ENCODE data around the gene PARVA. TPM values are rescaled to one million over a fixed set of nuclear protein-coding genes. Genes with fewer than 3 reads are reported as not detected.

PARVA gene
- total and polyA plus RNA-seq, 9 of the 15 experiments (the other 6 are each of a cell fraction or from before 2014, with no cell fraction given): 0.11 TPM; not detected in 8

DNA sequence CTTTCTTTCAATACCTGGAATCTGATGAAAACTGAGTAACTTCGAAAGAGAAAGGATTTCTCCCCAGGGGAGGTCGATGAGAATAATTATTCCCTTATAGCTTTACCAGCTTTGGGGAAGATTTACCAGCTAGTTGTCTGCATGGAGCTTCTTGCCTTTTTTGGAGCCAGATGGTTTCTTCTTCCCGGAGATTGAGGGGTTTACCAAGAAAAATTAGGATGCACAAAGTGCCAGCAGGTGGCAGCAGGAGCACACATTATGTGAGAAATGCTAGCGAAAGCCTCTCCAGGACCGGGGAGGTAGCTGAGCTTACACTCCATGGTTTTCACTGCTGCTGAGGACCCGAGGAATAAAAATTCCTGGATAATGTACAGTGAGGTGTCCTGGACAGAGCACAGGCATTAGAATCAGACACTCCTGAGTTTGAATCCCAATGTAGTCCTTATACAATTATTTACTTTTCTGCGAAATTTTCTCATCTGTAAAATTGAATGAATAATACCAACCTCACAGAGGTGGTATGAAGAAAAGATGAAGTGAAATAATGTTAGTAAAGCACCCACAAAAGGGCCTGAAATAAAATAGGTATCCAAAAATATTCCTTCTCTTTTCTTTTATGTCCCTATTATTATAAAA lies 46.0 kb upstream of the PARVA start:
- Histone ChIP-seq H3K4me2 (ENCODE audit: insufficient read depth, low read length) (no peak overlapping the region), H3K4me1 (replicated peaks in 1 of 2; ENCODE audit: control insufficient read depth in 2 of 2, insufficient read depth in 2 of 2, low read length in 2 of 2) (no peaks in the 10 kb centered on the region; a peak in 1 of 5 replicates), H3K27ac (ENCODE audit: extremely low read depth, low read depth, low read length) (no peak overlapping the region), H3K9me1 (ENCODE audit: control insufficient read depth, insufficient read depth, low read length) (no peaks in the 10 kb centered on the region), H3K79me2 (ENCODE audit: control insufficient read depth, insufficient read depth, low read length) (no peaks in the 10 kb centered on the region), H3K4me3 (no peak overlapping the region), H2AFZ (ENCODE audit: low read depth, low read length) (no peak overlapping the region), H4K20me1 (replicated peaks; ENCODE audit: control insufficient read depth, insufficient read depth, low read length) (0 out of 2 replicates have a peak, but pooled peaks cover 3% of the 10 kb centered on the region), H3K9me3 (replicated peaks; ENCODE audit: control insufficient read depth, insufficient read depth, low read depth, low read length) (no peaks in the 10 kb centered on the region), H3K27me3 (ENCODE audit: control insufficient read depth in 2 of 2, insufficient read depth in 2 of 2, low read length in 2 of 2) (no peaks in the 10 kb centered on the region; a peak in 1 of 5 replicates), H3K36me3 (ENCODE audit: control insufficient read depth, insufficient read depth, low read length) (no peaks in the 10 kb centered on the region), H3K9ac (ENCODE audit: insufficient read depth in 1 of 2, low read depth in 2 of 2, low read length in 2 of 2) (no peak overlapping the region)
- ChIA-PET CTCF (ENCODE audit: low intra/inter-chr PET ratio) (interaction anchor here (0.6 to 2.9 kb wide), 10 partner anchors 42 to 1918 kb away, joined by 3 to 15 read pairs (median 4); no protein-coding TSS in a partner anchor), POLR2A (interaction anchor here (1.0 to 1.5 kb wide), 4 partner anchors 11 to 23 kb away, joined by 3 to 5 read pairs (median 3); no protein-coding TSS in a partner anchor)
- WGBS (ENCODE audit: insufficient coverage, low coverage, missing lambda C conversion rate): 7% methylated on average over 7 of the region's 7 CpGs
- no TSS peak for BruUV-seq (replicated peaks)
- FAIRE-seq: peak; percentile 94
- intact Hi-C loops (cut with micrococcal nuclease) (loop anchor here (1.0 to 10.0 kb wide), 4 partner anchors 44 to 563 kb away; no protein-coding TSS in a partner anchor), in situ Hi-C loops (cut with MboI) (loop anchor here (25.0 kb wide), 1 partner anchor 856 kb away; no protein-coding TSS in a partner anchor)
- peak; percentile 58 to 87 (median 66) for DNase-seq (ENCODE audit: extremely low read depth in 1 of 4, low spot score in 3 of 4)
- peak; percentile 89 for ATAC-seq
- TF ChIP-seq ARID2 (IDR thresholded peaks at IDR 0.05): 0 out of 2 replicates have a peak, but pooled peaks have one; percentile 39
- peak; percentile 88 for TF ChIP-seq SMC3 (conservative IDR thresholded peaks at IDR 0.05; ENCODE audit: insufficient read depth, low read depth, low read length)
- TF ChIP-seq, protein P1, sequence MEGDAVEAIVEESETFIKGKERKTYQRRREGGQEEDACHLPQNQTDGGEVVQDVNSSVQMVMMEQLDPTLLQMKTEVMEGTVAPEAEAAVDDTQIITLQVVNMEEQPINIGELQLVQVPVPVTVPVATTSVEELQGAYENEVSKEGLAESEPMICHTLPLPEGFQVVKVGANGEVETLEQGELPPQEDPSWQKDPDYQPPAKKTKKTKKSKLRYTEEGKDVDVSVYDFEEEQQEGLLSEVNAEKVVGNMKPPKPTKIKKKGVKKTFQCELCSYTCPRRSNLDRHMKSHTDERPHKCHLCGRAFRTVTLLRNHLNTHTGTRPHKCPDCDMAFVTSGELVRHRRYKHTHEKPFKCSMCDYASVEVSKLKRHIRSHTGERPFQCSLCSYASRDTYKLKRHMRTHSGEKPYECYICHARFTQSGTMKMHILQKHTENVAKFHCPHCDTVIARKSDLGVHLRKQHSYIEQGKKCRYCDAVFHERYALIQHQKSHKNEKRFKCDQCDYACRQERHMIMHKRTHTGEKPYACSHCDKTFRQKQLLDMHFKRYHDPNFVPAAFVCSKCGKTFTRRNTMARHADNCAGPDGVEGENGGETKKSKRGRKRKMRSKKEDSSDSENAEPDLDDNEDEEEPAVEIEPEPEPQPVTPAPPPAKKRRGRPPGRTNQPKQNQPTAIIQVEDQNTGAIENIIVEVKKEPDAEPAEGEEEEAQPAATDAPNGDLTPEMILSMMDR (IDR thresholded peaks at IDR 0.05 in 2 of 3, conservative IDR thresholded peaks at IDR 0.05 in 1 of 3; ENCODE audit: insufficient read depth in 2 of 3, low read depth in 1 of 3, low read length in 3 of 3): peak; percentile 74 to 90 (median 77)
- TF ChIP-seq ILK (tag; IDR thresholded peaks at IDR 0.05; ENCODE audit: borderline replicate concordance, low read depth): no peak
- TF ChIP-seq NFYB (IDR thresholded peaks at IDR 0.05; ENCODE audit: extremely low read depth, insufficient read length): no peak
- TF ChIP-seq MECOM (CRISPR knock-in tag; IDR thresholded peaks at IDR 0.05): no peak
- TF ChIP-seq ZKSCAN3 (CRISPR knock-in tag; IDR thresholded peaks at IDR 0.05): no peak
- no peak for TF ChIP-seq RBBP5 (IDR thresholded peaks at IDR 0.05; ENCODE audit: borderline replicate concordance, insufficient read depth, low read length, poor library complexity, severe bottlenecking)
- TF ChIP-seq, protein P2, sequence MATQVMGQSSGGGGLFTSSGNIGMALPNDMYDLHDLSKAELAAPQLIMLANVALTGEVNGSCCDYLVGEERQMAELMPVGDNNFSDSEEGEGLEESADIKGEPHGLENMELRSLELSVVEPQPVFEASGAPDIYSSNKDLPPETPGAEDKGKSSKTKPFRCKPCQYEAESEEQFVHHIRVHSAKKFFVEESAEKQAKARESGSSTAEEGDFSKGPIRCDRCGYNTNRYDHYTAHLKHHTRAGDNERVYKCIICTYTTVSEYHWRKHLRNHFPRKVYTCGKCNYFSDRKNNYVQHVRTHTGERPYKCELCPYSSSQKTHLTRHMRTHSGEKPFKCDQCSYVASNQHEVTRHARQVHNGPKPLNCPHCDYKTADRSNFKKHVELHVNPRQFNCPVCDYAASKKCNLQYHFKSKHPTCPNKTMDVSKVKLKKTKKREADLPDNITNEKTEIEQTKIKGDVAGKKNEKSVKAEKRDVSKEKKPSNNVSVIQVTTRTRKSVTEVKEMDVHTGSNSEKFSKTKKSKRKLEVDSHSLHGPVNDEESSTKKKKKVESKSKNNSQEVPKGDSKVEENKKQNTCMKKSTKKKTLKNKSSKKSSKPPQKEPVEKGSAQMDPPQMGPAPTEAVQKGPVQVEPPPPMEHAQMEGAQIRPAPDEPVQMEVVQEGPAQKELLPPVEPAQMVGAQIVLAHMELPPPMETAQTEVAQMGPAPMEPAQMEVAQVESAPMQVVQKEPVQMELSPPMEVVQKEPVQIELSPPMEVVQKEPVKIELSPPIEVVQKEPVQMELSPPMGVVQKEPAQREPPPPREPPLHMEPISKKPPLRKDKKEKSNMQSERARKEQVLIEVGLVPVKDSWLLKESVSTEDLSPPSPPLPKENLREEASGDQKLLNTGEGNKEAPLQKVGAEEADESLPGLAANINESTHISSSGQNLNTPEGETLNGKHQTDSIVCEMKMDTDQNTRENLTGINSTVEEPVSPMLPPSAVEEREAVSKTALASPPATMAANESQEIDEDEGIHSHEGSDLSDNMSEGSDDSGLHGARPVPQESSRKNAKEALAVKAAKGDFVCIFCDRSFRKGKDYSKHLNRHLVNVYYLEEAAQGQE (IDR thresholded peaks at IDR 0.05; ENCODE audit: borderline replicate concordance): peak; percentile 82
- TF ChIP-seq, protein P2 (CRISPR knock-in tag; IDR thresholded peaks at IDR 0.05; ENCODE audit: low read depth): no peak

Data from K562 (cell line).